ENCODE data around the gene MRPL4. TPM values are rescaled to one million over a fixed set of nuclear protein-coding genes. Genes with fewer than 3 reads are reported as not detected.

Gene MRPL4
- total RNA-seq, 2 experiments from 2014 or later, result 148 to 155 TPM

- BruUV-seq (replicated peaks), result no TSS peak
- POLR2A ChIA-PET, result interaction anchor here (0.8 kb wide), 1 partner anchor 121 kb away, joined by 5 read pairs; no protein-coding TSS in a partner anchor
- no peak overlapping the region for H2AFZ ChIP-seq (ENCODE audit: low read length)
- intact Hi-C loops (cut with micrococcal nuclease; ENCODE audit: unreplicated experiment), result no loop called here
- H3K27ac ChIP-seq (ENCODE audit: low read depth, low read length, poor library complexity, severe bottlenecking), result no peak overlapping the region
- CTCF ChIA-PET (ENCODE audit: unreplicated experiment), result no interaction called here
- H3K36me3 ChIP-seq (ENCODE audit: insufficient read depth, low read length), result peaks cover 7% of the 10 kb centered on the region; the same call in 1 of the 2 replicates
- TF ChIP-seq CTCF (conservative IDR thresholded peaks at IDR 0.05; ENCODE audit: low read length), result no peak
- no peak for TF ChIP-seq EZH2phosphoT487 (IDR thresholded peaks at IDR 0.05; ENCODE audit: borderline replicate concordance, low read depth, low read length)
- no peaks in the 10 kb centered on the region for H3K9me3 ChIP-seq (ENCODE audit: low read length)
- H3K79me2 ChIP-seq (ENCODE audit: insufficient read depth, low read depth, low read length), result no peaks in the 10 kb centered on the region
- no peaks in the 10 kb centered on the region for H3K9me2 ChIP-seq (ENCODE audit: insufficient read depth, low read length)
- H3K4me2 ChIP-seq (ENCODE audit: low read length), result peak overlapping the region; percentile 83
- DNase-seq (ENCODE audit: low spot score), result no peak
- H3K4me3 ChIP-seq (ENCODE audit: low read depth, low read length, poor library complexity, severe bottlenecking), result peak overlapping the region; percentile 68
- H3K4me1 ChIP-seq (ENCODE audit: insufficient read depth, low read length, poor library complexity, severe bottlenecking), result peaks cover 73% of the 10 kb centered on the region
- H4K20me1 ChIP-seq (ENCODE audit: insufficient read depth, low read length), result no peaks in the 10 kb centered on the region
Measured at GRCh38 chr19:10290357-10290875, 38.4 kb downstream of the MRPL4 start.

- Histone ChIP-seq H3K4me2 (ENCODE audit: low read length) (peak overlapping the region; percentile 83), H3K79me2 (ENCODE audit: insufficient read depth, low read depth, low read length) (no peaks in the 10 kb centered on the region), H2AFZ (ENCODE audit: low read length) (no peak overlapping the region; the same call in 1 of the 2 replicates), H3K9me3 (ENCODE audit: low read length) (no peaks in the 10 kb centered on the region), H3K9me2 (ENCODE audit: insufficient read depth, low read length) (no peaks in the 10 kb centered on the region), H3K27ac (ENCODE audit: low read depth, low read length, poor library complexity, severe bottlenecking) (no peak overlapping the region), H3K36me3 (ENCODE audit: insufficient read depth, low read length) (peaks cover 1% of the 10 kb centered on the region; the same call in 1 of the 2 replicates), H3K4me1 (ENCODE audit: insufficient read depth, low read length, poor library complexity, severe bottlenecking) (peaks cover 72% of the 10 kb centered on the region), H4K20me1 (ENCODE audit: insufficient read depth, low read length) (no peaks in the 10 kb centered on the region), H3K4me3 (ENCODE audit: low read depth, low read length, poor library complexity, severe bottlenecking) (peak overlapping the region; percentile 68)
- peak; percentile 42 for DNase-seq (ENCODE audit: low spot score)
- TF ChIP-seq EZH2phosphoT487 (IDR thresholded peaks at IDR 0.05; ENCODE audit: borderline replicate concordance, low read depth, low read length), result no peak
- no peak for TF ChIP-seq CTCF (conservative IDR thresholded peaks at IDR 0.05; ENCODE audit: low read length)
- CTCF ChIA-PET (ENCODE audit: unreplicated experiment), result interaction anchor here (0.6 kb wide), 1 partner anchor 138 kb away, joined by 3 read pairs; no protein-coding TSS in a partner anchor
- BruUV-seq (replicated peaks), result no TSS peak
- POLR2A ChIA-PET, result interaction anchor here (1.5 kb wide), 1 partner anchor 20 kb away, joined by 5 read pairs; the partner anchor contains the start of gene ICAM1
- intact Hi-C loops (cut with micrococcal nuclease; ENCODE audit: unreplicated experiment), result no loop called here
Measured at GRCh38 chr19:10290876-10291553, 39.0 kb downstream of the MRPL4 start.
